Left lung (tissue), 10 donors: ENCODE results near the gene SMAD6. TPM values are rescaled to one million over a fixed set of nuclear protein-coding genes. Genes with fewer than 3 reads are reported as not detected.

Source experiments
- ATAC-seq: fragments of 200-7000 bp; cut with Tn5 transposase; one replicate; pipeline ENCODE4 v1.9.1; 2020; ENCODE audit warnings: moderate library complexity
- DNase-seq, 4 donors: peaks; one replicate each; pipeline ENCODE4 v3.0.0-alpha.2; 2013 to 2020
- H3K27ac ChIP-seq, 2 donors: fragments of 200-600 bp; sonication (generic) in 1 of 2; one replicate each; pipeline versions ENCODE4 v1.5.0 to v1.8.0; 2020 to 2021
- H3K27me3 ChIP-seq, 2 donors: fragments of 200-600 bp; sonication (generic) in 1 of 2; one replicate each; pipeline versions ENCODE4 v1.5.0 to v1.8.0; 2020 to 2021
- H3K36me3 ChIP-seq, 2 donors: fragments of 200-600 bp; sonication (generic) in 1 of 2; one replicate each; pipeline versions ENCODE4 v1.5.0 to v1.8.0; 2020 to 2021
- H3K4me1 ChIP-seq, 2 donors: fragments of 200-600 bp; one replicate each; pipeline ENCODE4 v1.8.0; 2021
- H3K4me3 ChIP-seq, 2 donors: fragments of 200-600 bp; sonication (generic) in 1 of 2; one replicate each; pipeline versions ENCODE4 v1.5.0 to v1.8.0; 2020 to 2021; ENCODE audit warnings: mild to moderate bottlenecking in 1 of 2
- H3K9me3 ChIP-seq, 2 donors: fragments of 200-600 bp; sonication (generic) in 1 of 2; one replicate each; pipeline versions ENCODE4 v1.5.0 to v1.8.0; 2020 to 2021
- CTCF ChIP-seq, 2 donors: fragments of 200-600 bp; sonication (generic) in 1 of 2; IDR thresholded peaks; one replicate each; pipeline versions ENCODE4 v1.5.0 to v1.8.0; 2021; ENCODE audit warnings: antibody characterized with exemption in 2 of 2
- intact Hi-C, 2 donors: fragments of 100-400 bp; cut with DNase I; formaldehyde crosslinking; loops; one replicate each; pipeline versions ENCODE4 v1.11.2 to v1.14.2; 2022
- polyA plus RNA-seq, 6 donors: library from polyadenylated mRNA; unstranded; fragments of 120-200 nt; gene quantifications; one replicate each; pipeline ENCODE4 v1.2.1, GENCODE V29; 2013; ENCODE audit not compliant: insufficient read length in 6 of 6
- total RNA-seq, 2 donors: library from RNA; stranded (reverse); fragmentation: NEBNext Ultra II Directional; extraction: Animal tissue kit (Norgen Biotek cat#: 25700); gene quantifications; one replicate each; pipeline ENCODE4 v1.2.1, GENCODE V29; 2021
- donor health status: DM: no; HTN: yes; CAD: no.
- donor health status: DM: no; HTN: no; CAD: no.

The SMAD6 gene
- total and polyA plus RNA-seq, 8 donors = 25.0 to 110 (median 32.0) TPM

DNA sequence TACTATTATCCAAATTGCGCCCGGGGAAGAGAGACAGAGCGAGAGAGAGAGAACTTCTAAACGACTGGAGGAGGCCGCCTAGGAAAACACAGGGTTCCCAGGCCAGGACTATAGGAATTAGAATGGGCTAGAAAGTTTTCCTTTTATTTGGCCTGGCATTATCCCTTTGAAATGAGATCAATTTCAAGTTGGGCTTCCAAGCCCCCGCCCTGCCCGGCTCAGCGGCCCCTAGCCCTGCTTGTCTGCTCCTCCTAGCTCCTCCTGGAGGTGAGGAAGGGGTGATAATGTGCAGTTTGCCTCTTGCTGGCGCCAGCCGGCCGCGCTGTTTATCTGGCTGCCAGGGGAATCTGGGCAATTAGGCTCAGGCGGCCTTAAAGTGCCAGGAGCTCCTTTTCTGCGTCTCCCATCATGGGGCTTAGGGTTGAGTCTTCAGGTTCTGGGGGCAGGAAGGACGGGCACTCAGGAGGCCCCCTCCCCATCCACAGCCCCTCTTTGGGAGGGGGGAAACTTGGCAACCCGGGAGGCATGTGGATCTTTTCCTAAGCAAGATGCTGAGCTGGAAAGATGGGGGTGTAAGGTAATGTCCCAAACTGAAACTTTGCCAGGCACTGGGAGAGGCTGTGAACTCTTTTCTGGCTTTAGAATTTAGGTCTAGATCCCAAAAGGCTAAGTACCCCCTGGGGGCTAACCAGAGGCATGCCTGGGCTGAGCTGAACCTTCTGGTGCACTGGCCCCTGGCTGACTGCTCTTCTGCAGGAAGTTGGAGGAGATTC is 5.5 kb downstream of the SMAD6 start:
- TF ChIP-seq CTCF (IDR thresholded peaks at IDR 0.05) = no peak
- ATAC-seq (peak; percentile 25), DNase-seq (peak in 2 of 4 donors; percentile 77 to 79)
- Histone ChIP-seq H3K27ac (peak overlapping the region; percentile 67 to 90), H3K4me1 (peaks cover 11 to 39% of the 10 kb centered on the region in 2 donors), H3K4me3 (peak overlapping the region in 1 of 2 donors; percentile 76), H3K36me3 (peaks cover 0 to 4% of the 10 kb centered on the region in 2 donors), H3K9me3 (no peaks in the 10 kb centered on the region), H3K27me3 (peaks cover 0 to 26% of the 10 kb centered on the region in 2 donors)
- intact Hi-C loops = loop anchor here in 1 of 2 donors (10.0 kb wide), 2 partner anchors 57 to 147 kb away; no protein-coding TSS in a partner anchor

GRCh38 chr15:66708389-66708788 is 6.4 kb downstream of the SMAD6 start:
- DNase-seq (no peak), ATAC-seq (no peak)
- H3K4me1 ChIP-seq = peaks cover 11 to 46% of the 10 kb centered on the region in 2 donors
- H3K4me3 ChIP-seq = peak overlapping the region in 1 of 2 donors; percentile 76
- H3K27ac ChIP-seq = peak overlapping the region; percentile 67 to 90
- intact Hi-C loops = loop anchor here in 1 of 2 donors (10.0 kb wide), 2 partner anchors 56 to 146 kb away; no protein-coding TSS in a partner anchor
- H3K27me3 ChIP-seq = peaks cover 0 to 17% of the 10 kb centered on the region in 2 donors
- no peaks in the 10 kb centered on the region for H3K9me3 ChIP-seq
- H3K36me3 ChIP-seq = peaks cover 0 to 4% of the 10 kb centered on the region in 2 donors
- no peak for TF ChIP-seq CTCF (IDR thresholded peaks at IDR 0.05)

- Histone ChIP-seq H3K4me3 (peak overlapping the region in 1 of 2 donors; percentile 76), H3K36me3 (peaks cover 0 to 4% of the 10 kb centered on the region in 2 donors), H3K4me1 (peaks cover 15 to 47% of the 10 kb centered on the region in 2 donors), H3K27me3 (peaks cover 0 to 2% of the 10 kb centered on the region in 2 donors), H3K27ac (no peak overlapping the region), H3K9me3 (no peaks in the 10 kb centered on the region)
- TF ChIP-seq CTCF (IDR thresholded peaks at IDR 0.05) = no peak
- intact Hi-C loops = loop anchor here in 1 of 2 donors (10.0 kb wide), 2 partner anchors 55 to 145 kb away; no protein-coding TSS in a partner anchor
- no peak for DNase-seq
- ATAC-seq = no peak
Observed at GRCh38 chr15:66709884-66710283, 7.8 kb downstream of the SMAD6 start.

- DNase-seq (no peak), ATAC-seq (no peak)
- no peak for TF ChIP-seq CTCF (IDR thresholded peaks at IDR 0.05)
- Histone ChIP-seq H3K4me3 (no peak overlapping the region), H3K9me3 (no peaks in the 10 kb centered on the region), H3K27ac (no peak overlapping the region), H3K36me3 (peaks cover 0 to 1% of the 10 kb centered on the region in 2 donors), H3K27me3 (no peaks in the 10 kb centered on the region), H3K4me1 (peaks cover 26 to 55% of the 10 kb centered on the region in 2 donors)
- intact Hi-C loops = no loop called here
Observed at GRCh38 chr15:66711260-66711659, 9.2 kb downstream of the SMAD6 start.

GRCh38 chr15:66711862-66712261 is 9.8 kb downstream of the SMAD6 start:
- Histone ChIP-seq H3K36me3 (peaks cover 0 to 6% of the 10 kb centered on the region in 2 donors), H3K4me3 (no peak overlapping the region), H3K4me1 (peaks cover 20 to 55% of the 10 kb centered on the region in 2 donors), H3K27me3 (no peaks in the 10 kb centered on the region), H3K9me3 (no peaks in the 10 kb centered on the region), H3K27ac (no peak overlapping the region)
- ATAC-seq (no peak), DNase-seq (no peak)
- intact Hi-C loops = no loop called here
- TF ChIP-seq CTCF (IDR thresholded peaks at IDR 0.05) = no peak
